Medulla oblongata (tissue), 1 donor: Measurements from ENCODE around the gene ELAVL2.
"Not testable (repeated sequence)": the region's sequence is repeated elsewhere in the genome, so short reads cannot be mapped to it uniquely, and the experiment has no call there.

Experiments
- DNase-seq: peaks from one replicate; pipeline ENCODE4 v3.0.0-alpha.2; 2015; ENCODE audit errors: extremely low spot score

ELAVL2 gene

DNA sequence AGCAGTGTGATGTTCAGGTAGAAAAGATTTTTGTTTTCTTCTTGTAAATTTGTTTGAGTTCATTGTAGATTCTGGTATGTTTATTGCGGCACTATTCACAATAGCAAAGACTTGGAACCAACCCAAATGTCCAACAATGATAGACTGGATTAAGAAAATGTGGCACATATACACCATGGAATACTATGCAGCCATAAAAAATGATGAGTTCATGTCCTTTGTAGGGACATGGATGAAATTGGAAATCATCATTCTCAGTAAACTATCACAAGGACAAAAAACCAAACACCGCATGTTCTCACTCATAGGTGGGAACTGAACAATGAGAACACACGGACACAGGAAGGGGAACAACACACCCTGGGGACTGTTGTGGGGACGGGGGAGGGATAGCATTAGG lies 103.0 kb downstream of the ELAVL2 start:
- not testable (repeated sequence) for DNase-seq

- no peak for DNase-seq
Measured at GRCh38 chr9:23721466-23721865, 104.6 kb downstream of the ELAVL2 start.

- no peak for DNase-seq
Measured at GRCh38 chr9:23717505-23717904, 108.5 kb downstream of the ELAVL2 start.

DNA sequence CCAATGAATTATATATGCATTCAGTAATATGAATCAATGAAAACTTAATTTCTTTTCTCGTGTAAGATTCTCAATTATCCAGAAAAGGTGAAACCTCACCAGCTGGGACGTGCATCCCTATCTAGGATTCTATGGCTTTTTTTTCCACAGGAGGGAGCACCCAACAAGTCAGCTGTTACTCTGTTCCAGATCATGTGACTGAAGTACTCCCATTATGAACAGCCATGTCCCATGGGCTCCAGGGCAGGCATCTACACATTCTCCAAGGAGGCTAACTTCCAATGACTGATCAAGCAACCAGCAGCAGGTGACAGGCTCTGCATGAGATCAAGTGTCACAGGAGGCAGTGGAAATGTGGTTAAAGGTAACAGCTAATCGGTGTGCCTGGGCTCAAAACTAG lies 118.8 kb downstream of the ELAVL2 start:
- no peak for DNase-seq

GRCh38 chr9:23702311-23702922 lies 123.6 kb downstream of the ELAVL2 start:
- no peak for DNase-seq

DNA sequence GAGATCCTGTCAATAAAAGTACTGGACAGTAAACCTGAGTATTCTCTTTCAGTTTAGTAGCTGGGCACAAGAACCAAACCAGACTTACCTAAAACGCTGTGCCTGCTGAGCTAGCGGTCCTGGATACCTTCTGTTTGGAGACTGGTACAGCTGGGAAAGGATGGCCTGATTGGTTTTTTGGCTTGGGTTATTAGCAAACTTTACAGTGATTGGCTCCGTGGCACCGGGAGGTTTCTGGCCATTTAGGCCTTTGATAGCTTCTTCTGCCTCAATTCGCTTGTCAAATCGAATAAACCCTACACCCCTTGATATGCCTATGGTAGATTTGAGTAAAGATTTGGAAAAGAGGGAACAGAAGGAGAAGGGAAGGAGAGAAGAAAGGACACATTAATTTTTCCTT lies 124.7 kb downstream of the ELAVL2 start:
- no peak for DNase-seq

DNA sequence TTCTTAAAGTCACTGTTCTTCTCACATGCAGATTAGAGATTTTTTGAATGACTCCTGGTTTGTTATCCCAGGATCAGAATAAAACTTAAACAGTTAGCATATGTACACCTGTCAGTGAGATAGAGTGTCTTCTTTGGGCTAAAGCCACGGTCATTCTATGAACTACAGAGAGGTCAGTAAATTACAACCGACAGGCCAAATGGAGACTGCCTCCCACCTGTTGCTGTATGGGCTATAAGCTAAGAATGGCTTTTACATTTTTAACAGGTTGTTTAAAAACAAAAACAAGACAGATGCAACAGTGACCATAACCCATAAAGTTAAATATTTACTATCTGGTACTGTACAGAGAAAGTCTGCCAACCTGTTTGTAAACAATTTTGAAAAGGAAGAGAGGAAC lies 125.7 kb downstream of the ELAVL2 start:
- DNase-seq, result no peak

GRCh38 chr9:23698161-23698560 lies 127.9 kb downstream of the ELAVL2 start:
- DNase-seq, result no peak

- DNase-seq, result no peak
Measured at GRCh38 chr9:23695572-23695971, 130.5 kb downstream of the ELAVL2 start.

DNA sequence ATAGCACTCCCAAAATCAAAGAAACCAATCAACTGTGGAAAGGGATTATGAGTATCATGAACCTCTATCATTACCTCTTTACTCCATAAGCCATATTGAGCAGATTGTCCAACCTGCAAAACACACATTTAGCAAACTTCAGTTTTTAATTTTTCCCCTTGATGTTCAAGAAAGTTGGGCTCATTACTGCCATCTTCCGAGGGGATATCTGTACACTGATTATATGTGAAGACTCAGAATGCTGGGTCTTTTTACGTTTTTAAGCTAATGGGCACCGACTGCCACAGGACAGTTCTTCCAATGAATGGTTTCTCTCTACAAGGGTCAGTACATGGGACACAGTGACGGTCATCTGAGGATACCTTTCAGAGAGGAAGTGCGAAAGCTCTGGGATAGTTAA lies 132.7 kb downstream of the ELAVL2 start:
- no peak for DNase-seq

- no peak for DNase-seq
Measured at GRCh38 chr9:23686896-23687295, 139.1 kb downstream of the ELAVL2 start.

- no peak for DNase-seq
Measured at GRCh38 chr9:23686257-23686656, 139.8 kb downstream of the ELAVL2 start.

DNA sequence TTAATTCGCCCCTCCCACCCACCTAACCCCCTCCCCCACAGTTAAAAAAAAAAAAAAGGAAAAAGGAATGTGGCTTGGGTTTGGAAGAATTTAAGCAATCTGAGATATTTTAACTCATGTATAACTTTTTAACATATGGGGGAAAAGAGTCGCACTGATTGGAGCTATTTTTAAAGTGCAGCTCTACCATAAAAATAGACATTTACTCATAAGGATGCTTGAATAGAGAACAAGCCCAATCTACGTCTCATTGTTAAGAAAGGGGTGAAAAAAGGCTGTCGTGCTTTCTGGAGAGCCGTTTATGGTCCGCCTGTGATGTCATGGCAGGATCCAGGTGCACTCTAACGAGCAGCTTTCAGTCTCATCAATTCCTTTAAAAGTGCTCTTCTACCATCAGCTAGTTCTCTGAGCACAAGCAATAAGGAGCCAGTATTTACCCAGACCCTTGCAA lies 142.4 kb downstream of the ELAVL2 start:
- DNase-seq, result no peak

DNA sequence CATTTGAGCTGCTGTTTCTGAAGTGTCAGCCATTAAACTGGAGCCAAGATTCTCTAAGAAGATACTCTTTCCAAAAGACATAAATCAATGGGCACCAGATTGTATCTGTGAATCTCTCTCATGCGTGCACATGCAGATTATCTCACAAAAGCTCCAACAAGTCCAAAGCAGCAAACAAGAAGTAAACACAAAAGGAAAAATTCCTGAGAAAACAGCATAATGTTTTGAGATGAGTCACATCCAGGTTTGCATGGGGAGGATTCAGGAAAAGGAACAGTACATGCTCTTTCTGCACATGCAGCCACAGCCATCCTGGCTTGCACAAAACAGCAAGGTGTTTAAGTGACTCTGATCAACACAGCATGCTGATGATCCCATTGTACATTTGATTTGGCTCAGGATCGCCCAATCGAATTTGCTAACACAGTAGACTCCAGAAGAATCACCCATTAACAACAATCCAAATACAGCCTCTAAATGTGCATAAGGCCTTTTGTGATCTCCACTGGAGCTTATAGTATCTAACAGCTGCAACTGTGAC lies 143.1 kb downstream of the ELAVL2 start:
- DNase-seq, result no peak

- DNase-seq, result no peak
Measured at GRCh38 chr9:23682352-23682751, 143.7 kb downstream of the ELAVL2 start.

- no peak for DNase-seq
Measured at GRCh38 chr9:23677446-23677845, 148.6 kb downstream of the ELAVL2 start.

GRCh38 chr9:23674016-23674585 lies 151.9 kb downstream of the ELAVL2 start:
- DNase-seq, result no peak

GRCh38 chr9:23672151-23672550 lies 153.9 kb downstream of the ELAVL2 start:
- no peak for DNase-seq

GRCh38 chr9:23669776-23670175 lies 156.3 kb downstream of the ELAVL2 start:
- no peak for DNase-seq

DNA sequence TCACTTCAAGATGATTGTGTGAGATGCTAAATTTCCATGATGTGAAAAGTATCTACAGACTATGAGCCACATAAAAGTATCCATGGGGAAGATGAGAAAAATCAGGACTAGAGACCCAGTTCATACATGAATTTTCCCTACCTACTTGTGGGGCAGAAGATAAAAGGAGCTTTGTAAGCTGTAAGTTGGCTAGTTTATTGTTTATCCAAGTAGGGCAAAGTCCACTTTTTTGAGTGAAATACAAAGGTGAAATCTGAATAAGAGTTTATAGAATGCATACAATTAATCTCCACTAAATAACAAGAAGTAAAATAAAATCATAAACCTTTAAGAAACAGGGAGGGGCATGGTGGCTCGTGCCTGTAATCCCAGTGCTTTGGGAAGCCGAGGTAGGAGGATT lies 160.4 kb downstream of the ELAVL2 start:
- no peak for DNase-seq

DNA sequence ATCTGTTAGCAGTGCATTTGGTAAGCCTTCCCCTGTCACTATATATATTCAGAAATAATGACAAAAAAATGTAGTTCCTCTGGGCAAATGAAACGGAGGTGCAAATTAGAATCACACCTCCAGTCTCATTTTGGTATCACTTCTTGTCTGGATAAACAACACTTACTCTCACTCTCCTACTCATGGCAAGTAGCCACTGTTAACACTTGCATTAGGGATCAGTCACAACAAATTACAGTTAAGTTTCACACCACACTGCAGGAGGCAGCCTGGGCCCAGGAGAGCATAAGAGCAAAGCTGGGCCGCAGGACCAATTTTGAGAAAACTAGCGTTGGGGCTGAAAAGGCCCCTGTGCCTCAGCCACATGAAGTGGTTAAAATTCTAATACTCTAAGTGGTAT lies 161.0 kb downstream of the ELAVL2 start:
- no peak for DNase-seq

GRCh38 chr9:23663946-23664345 lies 162.1 kb downstream of the ELAVL2 start:
- DNase-seq, result no peak

- no peak for DNase-seq
Measured at GRCh38 chr9:23663536-23663935, 162.5 kb downstream of the ELAVL2 start.

- no peak for DNase-seq
Measured at GRCh38 chr9:23663125-23663524, 162.9 kb downstream of the ELAVL2 start.
